ENCODE data around the gene RCC1.
"Not testable (repeated sequence)": the region's sequence is repeated elsewhere in the genome, so short reads cannot be mapped to it uniquely, and the experiment has no call there.

RCC1 gene

GRCh38 chr1:28512058-28512611 lies 6.3 kb downstream of the RCC1 start:
- TF ChIP-seq, protein P1, sequence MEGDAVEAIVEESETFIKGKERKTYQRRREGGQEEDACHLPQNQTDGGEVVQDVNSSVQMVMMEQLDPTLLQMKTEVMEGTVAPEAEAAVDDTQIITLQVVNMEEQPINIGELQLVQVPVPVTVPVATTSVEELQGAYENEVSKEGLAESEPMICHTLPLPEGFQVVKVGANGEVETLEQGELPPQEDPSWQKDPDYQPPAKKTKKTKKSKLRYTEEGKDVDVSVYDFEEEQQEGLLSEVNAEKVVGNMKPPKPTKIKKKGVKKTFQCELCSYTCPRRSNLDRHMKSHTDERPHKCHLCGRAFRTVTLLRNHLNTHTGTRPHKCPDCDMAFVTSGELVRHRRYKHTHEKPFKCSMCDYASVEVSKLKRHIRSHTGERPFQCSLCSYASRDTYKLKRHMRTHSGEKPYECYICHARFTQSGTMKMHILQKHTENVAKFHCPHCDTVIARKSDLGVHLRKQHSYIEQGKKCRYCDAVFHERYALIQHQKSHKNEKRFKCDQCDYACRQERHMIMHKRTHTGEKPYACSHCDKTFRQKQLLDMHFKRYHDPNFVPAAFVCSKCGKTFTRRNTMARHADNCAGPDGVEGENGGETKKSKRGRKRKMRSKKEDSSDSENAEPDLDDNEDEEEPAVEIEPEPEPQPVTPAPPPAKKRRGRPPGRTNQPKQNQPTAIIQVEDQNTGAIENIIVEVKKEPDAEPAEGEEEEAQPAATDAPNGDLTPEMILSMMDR (IDR thresholded peaks at IDR 0.05; ENCODE audit: low read depth, low read length): no peak
- DNase-seq (ENCODE audit: extremely low read depth, low read depth): no peak

- not testable (repeated sequence) for DNase-seq (ENCODE audit: extremely low read depth, low read depth)
Observed at GRCh38 chr1:28514445-28514933, 8.6 kb downstream of the RCC1 start.

DNA sequence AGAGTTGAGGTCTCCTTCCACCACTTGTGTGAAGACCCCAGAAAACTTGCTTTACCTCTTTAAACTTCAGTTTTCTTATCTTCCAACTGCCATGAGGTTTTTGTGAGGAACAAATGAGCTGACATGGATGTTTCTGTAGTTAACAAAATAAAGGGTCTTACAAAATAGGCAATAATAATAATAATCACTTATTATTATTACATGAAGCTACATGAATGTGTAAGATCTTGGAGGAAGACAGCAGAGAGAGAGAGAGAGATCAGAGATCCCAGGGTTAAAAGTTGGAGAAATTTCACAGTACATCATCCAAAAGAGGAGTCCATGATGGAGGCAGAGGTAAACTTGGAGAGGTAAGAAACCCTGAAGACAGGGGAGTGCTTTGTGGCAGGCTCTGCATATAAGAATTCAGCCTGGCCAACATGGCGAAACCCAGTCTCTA lies 10.7 kb downstream of the RCC1 start:
- no peak for DNase-seq (ENCODE audit: extremely low read depth, low read depth)
- TF ChIP-seq, protein P1 (IDR thresholded peaks at IDR 0.05; ENCODE audit: low read depth, low read length): no peak

DNA sequence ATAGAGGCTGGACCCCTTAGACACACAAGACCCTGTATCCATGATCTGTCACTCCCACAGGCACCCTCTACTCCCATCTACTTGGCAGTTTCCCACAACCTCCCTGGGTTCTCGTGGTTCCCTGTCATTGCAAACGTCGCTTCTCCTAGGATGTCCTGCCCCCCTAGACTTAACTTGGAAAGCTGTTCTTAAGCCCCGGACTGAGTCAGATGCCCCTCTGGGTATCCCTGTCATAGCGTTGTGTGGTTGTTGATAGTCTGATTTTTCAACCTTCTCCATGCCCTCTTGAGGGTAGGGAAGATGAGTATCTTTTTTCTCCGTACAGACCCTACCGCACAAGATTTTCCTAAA lies 11.8 kb downstream of the RCC1 start:
- no peak for DNase-seq (ENCODE audit: extremely low read depth, low read depth)
- TF ChIP-seq, protein P1 (IDR thresholded peaks at IDR 0.05; ENCODE audit: low read depth, low read length): no peak

DNA sequence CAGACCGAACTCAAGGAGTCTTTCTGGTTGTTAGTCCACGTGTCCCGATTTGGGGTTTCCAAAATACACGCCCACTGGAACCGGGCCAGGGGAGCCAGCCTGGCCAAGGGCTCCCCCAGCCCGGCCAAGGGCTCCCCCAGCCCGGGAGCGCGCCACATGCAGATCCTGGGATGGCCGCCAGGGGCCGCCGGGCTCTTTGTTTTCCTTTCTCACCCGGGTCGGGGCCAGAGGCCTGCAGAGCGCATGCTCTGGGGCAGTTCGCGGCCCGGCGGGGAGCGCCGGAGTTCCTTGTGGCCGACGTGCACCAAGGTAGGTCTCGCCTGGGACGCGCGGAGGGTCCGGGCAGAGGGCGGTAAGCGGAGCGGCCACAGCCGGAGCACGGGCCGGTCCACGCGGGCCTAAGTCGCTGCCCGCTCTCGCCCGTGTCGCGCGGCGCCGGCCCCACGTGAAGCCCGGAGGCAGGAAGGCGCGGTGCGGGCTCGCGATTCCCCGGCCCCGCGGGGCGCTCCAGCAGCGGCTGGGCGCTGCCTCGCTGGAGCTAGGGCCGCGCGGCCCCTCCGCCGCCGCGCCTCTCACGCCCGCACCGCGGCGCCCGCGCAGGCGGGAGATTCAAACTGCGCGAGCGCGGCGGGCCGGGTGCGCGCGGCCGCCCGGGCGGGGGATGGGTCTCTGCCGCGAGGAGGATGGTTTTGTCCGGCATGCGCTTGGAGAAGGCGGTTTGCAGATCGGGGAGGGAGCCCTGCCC lies 12.3 kb downstream of the RCC1 start:
- TF ChIP-seq, protein P1 (IDR thresholded peaks at IDR 0.05; ENCODE audit: low read depth, low read length): peak; percentile 92
- DNase-seq (ENCODE audit: extremely low read depth, low read depth): peak; percentile 62

DNA sequence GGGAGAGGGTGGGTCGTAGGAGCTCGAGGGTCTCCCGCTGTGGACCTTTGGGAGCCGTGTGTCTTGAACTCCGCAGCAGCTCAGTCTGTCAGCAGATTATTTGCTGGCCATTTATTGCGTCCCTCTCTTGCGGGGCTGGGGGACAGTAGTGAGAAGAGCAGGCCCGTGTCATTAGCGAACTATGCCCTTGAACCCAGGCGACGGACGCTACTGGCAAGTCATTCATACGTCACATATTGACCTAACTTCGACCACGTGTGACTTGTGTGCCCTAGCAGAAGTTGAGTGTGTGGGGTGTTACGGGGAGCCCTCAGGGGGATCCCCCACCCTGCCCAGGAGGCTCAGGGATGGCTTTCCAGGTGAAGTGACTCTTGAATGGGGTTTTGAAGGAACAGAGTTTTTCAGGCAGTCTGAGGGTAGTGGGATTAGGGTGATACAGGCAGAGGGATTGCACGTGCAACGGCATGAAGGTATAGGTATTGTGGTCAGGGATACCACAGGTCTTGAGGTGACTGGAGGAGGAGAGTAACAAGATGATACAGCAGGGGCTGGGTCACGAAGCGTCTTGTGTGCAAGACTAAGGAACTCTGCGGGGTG lies 13.0 kb downstream of the RCC1 start:
- TF ChIP-seq, protein P1 (IDR thresholded peaks at IDR 0.05; ENCODE audit: low read depth, low read length): no peak
- DNase-seq (ENCODE audit: extremely low read depth, low read depth): no peak

DNA sequence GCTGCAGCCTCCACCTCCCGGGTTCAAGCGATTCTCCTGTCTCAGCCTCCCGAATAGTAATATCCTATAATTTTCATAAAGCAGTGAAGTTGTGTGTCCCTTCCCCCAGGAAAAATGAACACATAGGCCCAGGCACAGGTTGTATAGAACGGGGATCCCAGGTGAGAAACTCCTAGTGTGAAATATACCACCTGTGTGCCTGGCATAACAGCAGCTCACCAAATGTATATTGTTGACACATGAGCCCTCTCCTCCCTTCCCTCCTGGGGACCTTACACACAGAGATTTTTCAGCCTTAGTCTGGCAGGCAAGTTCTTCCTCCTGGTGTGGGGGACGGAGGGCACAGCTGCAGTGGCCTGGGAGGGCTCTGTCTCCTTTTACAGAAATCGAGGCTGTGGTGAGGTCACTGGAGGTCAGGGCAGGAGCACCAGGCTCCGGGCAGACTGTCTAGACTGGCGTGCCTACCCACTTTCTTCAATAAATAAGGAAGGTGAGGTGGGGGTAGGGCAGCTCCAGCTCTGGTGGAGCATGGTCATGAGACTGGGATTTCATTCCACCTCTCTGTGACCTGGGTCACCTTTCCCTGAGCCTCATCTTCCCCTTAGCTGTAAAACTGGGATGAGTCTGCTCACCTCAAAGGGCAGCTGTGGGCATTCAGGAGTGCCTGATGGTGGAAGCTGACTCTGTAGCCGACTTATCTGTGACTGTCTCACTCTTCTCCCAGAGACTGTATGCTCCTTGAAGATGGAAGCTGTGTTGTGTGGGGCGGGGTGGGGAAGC lies 14.3 kb downstream of the RCC1 start:
- TF ChIP-seq, protein P1 (IDR thresholded peaks at IDR 0.05; ENCODE audit: low read depth, low read length): no peak
- no peak for DNase-seq (ENCODE audit: extremely low read depth, low read depth)

DNA sequence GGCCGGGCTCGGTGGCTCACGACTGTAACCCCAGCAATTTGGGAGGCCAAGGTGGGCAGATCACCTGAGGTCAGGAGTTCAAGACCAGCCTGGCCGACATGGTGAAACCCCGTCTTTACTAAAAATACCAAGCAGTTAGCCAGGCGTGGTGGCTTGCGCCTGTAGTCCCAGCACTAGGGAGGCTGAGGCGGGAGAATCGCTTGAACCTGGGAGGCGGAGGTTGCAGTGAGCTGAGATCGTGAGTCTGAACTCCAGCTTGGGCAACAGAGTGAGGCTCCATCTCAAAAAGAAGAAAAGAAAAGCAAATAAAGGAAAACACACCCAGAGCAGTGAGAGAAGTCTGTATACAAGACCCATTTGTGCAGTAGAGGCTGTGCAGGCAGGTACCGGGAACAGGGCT lies 15.0 kb downstream of the RCC1 start:
- DNase-seq (ENCODE audit: extremely low read depth, low read depth): not testable (repeated sequence)
